GM18507 (cell line): Measurements from ENCODE around the gene TRIM36.

Source experiments
- DNase-seq: peaks from one replicate; pipeline ENCODE4 v3.0.0; 2011; ENCODE audit warnings: low read depth; ENCODE audit not compliant: insufficient read length; ENCODE audit errors: extremely low spot score
- FAIRE-seq: peaks from 2 replicates; lab custom pipeline; 2011; peaks lifted over from hg19 to GRCh38; lab: Jason Lieb, UNC

Gene TRIM36

DNA sequence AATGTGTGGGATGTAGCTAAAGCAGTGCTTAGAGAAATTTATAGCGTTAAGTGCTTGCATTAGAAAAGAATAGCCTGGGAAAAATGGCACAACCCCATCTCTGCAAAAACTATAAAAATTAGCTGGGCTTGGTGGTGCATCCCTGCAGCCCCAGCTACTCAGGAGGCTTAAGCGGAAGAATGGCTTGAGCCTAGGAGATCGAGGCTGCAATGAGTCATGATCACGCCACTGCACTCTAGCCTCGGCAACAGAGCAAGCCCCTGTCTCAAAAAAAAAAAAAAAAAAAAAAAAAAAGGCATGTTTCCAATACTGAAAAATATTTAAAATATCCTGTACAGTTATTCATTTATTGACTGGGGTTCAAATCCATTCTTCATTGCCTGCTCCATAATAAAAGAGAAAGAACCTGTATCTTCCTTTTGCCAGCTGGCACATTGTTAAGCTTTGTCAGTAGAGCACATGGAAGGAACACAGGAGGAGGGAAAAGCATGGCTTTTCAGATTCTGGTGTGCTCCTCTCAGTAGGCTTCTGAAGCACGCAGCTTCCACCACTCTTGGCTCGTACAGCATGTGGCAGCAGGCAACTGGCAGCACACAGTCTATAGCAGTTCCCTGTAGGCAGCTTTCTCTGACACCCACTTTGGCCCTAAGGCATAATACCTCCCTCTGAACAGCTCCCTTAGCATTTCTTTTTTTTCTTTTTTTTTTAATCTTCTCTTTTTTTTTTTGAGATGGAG, 73.5 kb downstream of the TRIM36 start:
- DNase-seq (no peak), FAIRE-seq (no peak)

GRCh38 chr5:115087951-115088350, 81.8 kb downstream of the TRIM36 start:
- DNase-seq (no peak), FAIRE-seq (no peak)

- DNase-seq (no peak), FAIRE-seq (no peak)
These were observed 83.2 kb downstream of the TRIM36 start for GRCh38 chr5:115086473-115086872.

GRCh38 chr5:115084246-115084793, 85.4 kb downstream of the TRIM36 start:
- FAIRE-seq (no peak), DNase-seq (no peak)

DNA sequence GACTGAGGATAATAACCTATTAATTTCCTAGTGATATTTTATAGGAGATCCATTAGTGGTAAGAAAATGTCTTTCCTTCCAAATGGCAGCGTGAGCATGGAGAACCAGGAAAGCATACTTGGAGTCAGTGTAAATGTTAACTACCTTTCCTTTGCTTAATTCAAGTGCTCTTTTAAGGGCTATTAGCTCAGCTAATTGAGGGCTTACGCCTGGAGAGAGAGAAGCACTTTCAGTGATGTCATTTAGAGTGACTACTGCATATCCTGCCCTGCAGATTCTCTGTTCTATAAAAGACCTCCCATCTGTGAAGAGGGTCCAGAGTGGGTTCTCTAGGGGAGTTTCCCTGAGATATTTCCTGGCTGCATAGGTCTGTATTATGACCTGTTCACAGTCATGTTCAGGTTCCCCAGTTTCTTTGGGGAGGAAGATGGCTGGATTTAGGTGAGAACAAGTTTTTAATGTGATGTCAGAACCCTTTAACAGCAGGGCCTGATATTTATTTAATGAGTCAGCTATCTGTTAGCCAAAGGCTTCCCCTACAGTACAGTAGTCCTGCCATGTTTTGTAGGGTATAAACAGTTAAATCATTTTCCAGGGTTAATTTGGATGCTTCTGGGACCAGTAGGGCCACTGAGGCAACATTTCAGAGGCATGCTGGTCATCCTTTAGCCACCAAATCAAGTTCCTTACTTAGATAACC, 89.6 kb downstream of the TRIM36 start:
- no peak for DNase-seq
- FAIRE-seq: no peak
